BE2C (cell line): ENCODE measurements around the gene TRIM7.
A peak's percentile ranks its signal among the peaks of the same experiment; 100 is the strongest.

Experiments
- DNase-seq: peaks from one replicate; pipeline ENCODE4 v3.0.0-alpha.2; 2020
- H3K27me3 ChIP-seq: fragments of 250-450 bp; sonication (Bioruptor Pico); 2 replicates; pipeline ENCODE4 v1.5.1; 2020; ENCODE audit warnings: mild to moderate bottlenecking
- H3K36me3 ChIP-seq: fragments of 250-450 bp; sonication (Bioruptor Pico); 2 replicates; pipeline ENCODE4 v1.5.1; 2020; ENCODE audit warnings: mild to moderate bottlenecking
- H3K4me1 ChIP-seq: fragments of 250-450 bp; sonication (Bioruptor Pico); 2 replicates; pipeline ENCODE4 v1.5.1; 2020
- H3K4me3 ChIP-seq: 2 replicates; pipeline ENCODE4 v1.5.1; 2011; ENCODE audit warnings: low read depth, low read length
- H3K9me3 ChIP-seq: fragments of 250-450 bp; sonication (Bioruptor Pico); 2 replicates; pipeline ENCODE4 v1.5.1; 2020
- CTCF ChIP-seq: IDR thresholded peaks from 2 replicates; pipeline ENCODE4 v1.5.1; 2012; ENCODE audit warnings: mild to moderate bottlenecking, low read depth, low read length

Gene TRIM7

GRCh38 chr5:181191526-181192336 lies 13.3 kb downstream of the TRIM7 start:
- H3K9me3 ChIP-seq = no peaks in the 10 kb centered on the region
- H3K36me3 ChIP-seq = no peaks in the 10 kb centered on the region
- DNase-seq = peak; percentile 91

GRCh38 chr5:181190711-181191525 lies 14.1 kb downstream of the TRIM7 start:
- DNase-seq = peak; percentile 70
- no peaks in the 10 kb centered on the region for H3K27me3 ChIP-seq
- H3K36me3 ChIP-seq = no peaks in the 10 kb centered on the region
- H3K4me3 ChIP-seq = peak overlapping the region; percentile 71
- TF ChIP-seq CTCF = peak; percentile 35
- H3K9me3 ChIP-seq = no peaks in the 10 kb centered on the region
- H3K4me1 ChIP-seq = 0 out of 2 replicates have a peak, but pooled peaks cover 3% of the 10 kb centered on the region

More at GRCh38 chr5:181191526-181192336, 13.3 kb downstream of the TRIM7 start:
- no peak for TF ChIP-seq CTCF
- H3K4me3 ChIP-seq = peak overlapping the region; percentile 71
- 0 out of 2 replicates have a peak, but pooled peaks cover 3% of the 10 kb centered on the region for H3K4me1 ChIP-seq
- H3K27me3 ChIP-seq = no peaks in the 10 kb centered on the region

- Histone ChIP-seq H3K4me3 (peak overlapping the region; percentile 71), H3K4me1 (0 out of 2 replicates have a peak, but pooled peaks cover 3% of the 10 kb centered on the region), H3K9me3 (no peaks in the 10 kb centered on the region), H3K27me3 (no peaks in the 10 kb centered on the region), H3K36me3 (no peaks in the 10 kb centered on the region)
- no peak for DNase-seq
- TF ChIP-seq CTCF = no peak
Observed at GRCh38 chr5:181189962-181190710, 14.9 kb downstream of the TRIM7 start.

GRCh38 chr5:181189363-181189961 lies 15.5 kb downstream of the TRIM7 start:
- peak; percentile 62 for DNase-seq
- no peaks in the 10 kb centered on the region for H3K9me3 ChIP-seq
- TF ChIP-seq CTCF = no peak
- H3K27me3 ChIP-seq = no peaks in the 10 kb centered on the region
- H3K4me1 ChIP-seq = no peaks in the 10 kb centered on the region
- H3K36me3 ChIP-seq = no peaks in the 10 kb centered on the region
- H3K4me3 ChIP-seq = peak overlapping the region; percentile 71

GRCh38 chr5:181188700-181189362 lies 16.2 kb downstream of the TRIM7 start:
- Histone ChIP-seq H3K4me3 (peak overlapping the region; percentile 71), H3K9me3 (no peaks in the 10 kb centered on the region), H3K36me3 (no peaks in the 10 kb centered on the region), H3K27me3 (no peaks in the 10 kb centered on the region), H3K4me1 (no peaks in the 10 kb centered on the region)
- no peak for TF ChIP-seq CTCF
- DNase-seq = peak; percentile 72
